HFFc6 (cell line): ENCODE results near the gene DLG2. TPM values are rescaled to one million over a fixed set of nuclear protein-coding genes. Genes with fewer than 3 reads are reported as not detected.

Source experiments
- DNase-seq: peaks from one replicate; pipeline ENCODE4 v3.0.0-alpha.2; 2018
- H3K27ac Mint-ChIP-seq: 2 replicates; pipeline ENCODE4 v1.8.0; 2020; ENCODE audit warnings: mild to moderate bottlenecking, mixed read lengths
- H3K27me3 Mint-ChIP-seq: 2 replicates; pipeline ENCODE4 v1.8.0; 2021; ENCODE audit warnings: mild to moderate bottlenecking, moderate library complexity, mixed read lengths; ENCODE audit not compliant: insufficient read depth
- H3K36me3 Mint-ChIP-seq: 2 replicates; pipeline ENCODE4 v1.8.0; 2021; ENCODE audit warnings: low read depth, mixed read lengths
- H3K4me1 Mint-ChIP-seq: 2 replicates; pipeline ENCODE4 v1.8.0; 2020; ENCODE audit warnings: low read depth, mixed read lengths
- H3K4me3 Mint-ChIP-seq: 2 replicates; pipeline ENCODE4 v1.8.0; 2020; ENCODE audit warnings: mild to moderate bottlenecking, moderate library complexity, mixed read lengths
- H3K9me3 Mint-ChIP-seq: 2 replicates; pipeline ENCODE4 v1.8.0; 2020; ENCODE audit warnings: mild to moderate bottlenecking, mixed read lengths
- total RNA-seq, 6 experiments: library from RNA; stranded (reverse); fragmentation: NEBNext Ultra II Directional; extraction: Animal tissue kit (Norgen Biotek cat#: 25700); gene quantifications; 2 replicates in 1 of 6; 3 replicates in 5 of 6; pipeline ENCODE4 v1.2.3, GENCODE V29; 2021
- TF ChIP-seq, protein P1 (sequence below): fragments of 200-600 bp; sonication (generic); IDR thresholded peaks from 2 replicates; pipeline ENCODE4 v1.5.0; 2021; ENCODE audit warnings: antibody characterized with exemption, mild to moderate bottlenecking

DLG2 gene
- total RNA-seq, 6 experiments from 2014 or later = 0.39 to 1.00 (median 0.80) TPM; not detected in 1

DNA sequence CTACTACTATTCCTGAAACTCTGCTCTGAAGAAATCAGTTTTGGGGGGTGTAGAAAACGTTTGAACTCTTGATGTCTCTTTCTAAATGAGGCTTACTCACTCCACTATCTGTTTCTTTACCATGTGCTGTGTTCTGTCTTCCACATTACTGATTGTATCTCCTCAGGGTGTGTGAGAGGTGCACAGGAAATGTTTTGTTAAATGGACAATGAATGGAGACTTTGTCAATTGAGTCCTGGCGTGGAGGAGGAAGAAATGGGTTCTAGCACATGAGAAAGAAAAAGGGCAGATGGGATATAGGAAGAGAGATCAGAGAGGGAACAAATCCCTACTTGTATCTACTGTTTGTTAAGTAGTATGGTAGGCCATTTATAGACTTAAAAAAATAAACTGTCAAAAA is 1763.9 kb downstream of the DLG2 start:
- Mint-ChIP-seq H3K4me1 (no peaks in the 10 kb centered on the region), H3K36me3 (no peaks in the 10 kb centered on the region), H3K9me3 (0 out of 2 replicates have a peak, but pooled peaks cover 4% of the 10 kb centered on the region), H3K4me3 (no peak overlapping the region), H3K27me3 (peaks cover 3% of the 10 kb centered on the region; the same call in 1 of the 2 replicates), H3K27ac (no peak overlapping the region)
- TF ChIP-seq, protein P1, sequence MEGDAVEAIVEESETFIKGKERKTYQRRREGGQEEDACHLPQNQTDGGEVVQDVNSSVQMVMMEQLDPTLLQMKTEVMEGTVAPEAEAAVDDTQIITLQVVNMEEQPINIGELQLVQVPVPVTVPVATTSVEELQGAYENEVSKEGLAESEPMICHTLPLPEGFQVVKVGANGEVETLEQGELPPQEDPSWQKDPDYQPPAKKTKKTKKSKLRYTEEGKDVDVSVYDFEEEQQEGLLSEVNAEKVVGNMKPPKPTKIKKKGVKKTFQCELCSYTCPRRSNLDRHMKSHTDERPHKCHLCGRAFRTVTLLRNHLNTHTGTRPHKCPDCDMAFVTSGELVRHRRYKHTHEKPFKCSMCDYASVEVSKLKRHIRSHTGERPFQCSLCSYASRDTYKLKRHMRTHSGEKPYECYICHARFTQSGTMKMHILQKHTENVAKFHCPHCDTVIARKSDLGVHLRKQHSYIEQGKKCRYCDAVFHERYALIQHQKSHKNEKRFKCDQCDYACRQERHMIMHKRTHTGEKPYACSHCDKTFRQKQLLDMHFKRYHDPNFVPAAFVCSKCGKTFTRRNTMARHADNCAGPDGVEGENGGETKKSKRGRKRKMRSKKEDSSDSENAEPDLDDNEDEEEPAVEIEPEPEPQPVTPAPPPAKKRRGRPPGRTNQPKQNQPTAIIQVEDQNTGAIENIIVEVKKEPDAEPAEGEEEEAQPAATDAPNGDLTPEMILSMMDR = no peak
- DNase-seq = no peak

DNA sequence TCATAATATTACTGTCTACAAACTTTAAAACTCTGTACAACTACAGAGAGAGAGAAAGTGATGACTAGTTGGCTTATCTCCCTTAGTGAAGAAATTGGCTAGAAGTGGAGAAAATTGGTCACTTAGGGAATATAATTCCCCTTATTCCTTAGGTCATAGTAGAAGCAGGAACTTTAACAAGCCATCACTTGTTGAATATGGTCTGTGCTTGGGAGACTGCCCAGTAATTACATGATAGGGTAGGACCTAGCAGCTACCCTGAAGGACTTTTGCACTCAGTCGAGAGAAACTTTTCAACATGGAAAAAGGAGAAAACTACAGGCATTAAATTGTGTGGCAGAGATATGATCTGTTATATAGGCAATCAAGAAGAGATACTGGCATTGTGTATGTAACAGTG is 1764.5 kb downstream of the DLG2 start:
- TF ChIP-seq, protein P1 = no peak
- Mint-ChIP-seq H3K36me3 (no peaks in the 10 kb centered on the region), H3K27ac (no peak overlapping the region), H3K27me3 (peaks cover 3% of the 10 kb centered on the region; the same call in 1 of the 2 replicates), H3K9me3 (0 out of 2 replicates have a peak, but pooled peaks cover 4% of the 10 kb centered on the region), H3K4me1 (no peaks in the 10 kb centered on the region), H3K4me3 (no peak overlapping the region)
- DNase-seq = no peak

DNA sequence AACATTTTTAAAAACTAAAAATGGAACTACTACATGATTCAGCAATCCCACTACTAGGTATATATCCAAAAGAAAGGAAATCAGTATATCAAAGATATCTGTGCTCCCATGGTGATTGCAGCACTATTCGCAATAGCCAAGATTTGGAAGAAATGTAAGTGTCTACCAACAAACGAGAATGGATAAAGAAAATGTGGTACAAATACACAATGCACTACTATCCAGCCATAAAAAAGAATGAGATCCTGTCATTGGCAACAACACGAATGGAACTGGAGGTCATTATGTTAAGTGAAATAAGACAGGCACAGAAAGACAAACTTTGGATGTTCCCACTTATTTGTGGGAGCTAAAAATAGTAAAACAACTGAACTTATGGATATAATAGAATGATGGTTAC is 1765.1 kb downstream of the DLG2 start:
- Mint-ChIP-seq H3K36me3 (no peaks in the 10 kb centered on the region), H3K4me3 (no peak overlapping the region), H3K27ac (no peak overlapping the region), H3K9me3 (0 out of 2 replicates have a peak, but pooled peaks cover 4% of the 10 kb centered on the region), H3K4me1 (no peaks in the 10 kb centered on the region), H3K27me3 (peaks cover 3% of the 10 kb centered on the region; the same call in 1 of the 2 replicates)
- DNase-seq = no peak
- TF ChIP-seq, protein P1 = no peak

DNA sequence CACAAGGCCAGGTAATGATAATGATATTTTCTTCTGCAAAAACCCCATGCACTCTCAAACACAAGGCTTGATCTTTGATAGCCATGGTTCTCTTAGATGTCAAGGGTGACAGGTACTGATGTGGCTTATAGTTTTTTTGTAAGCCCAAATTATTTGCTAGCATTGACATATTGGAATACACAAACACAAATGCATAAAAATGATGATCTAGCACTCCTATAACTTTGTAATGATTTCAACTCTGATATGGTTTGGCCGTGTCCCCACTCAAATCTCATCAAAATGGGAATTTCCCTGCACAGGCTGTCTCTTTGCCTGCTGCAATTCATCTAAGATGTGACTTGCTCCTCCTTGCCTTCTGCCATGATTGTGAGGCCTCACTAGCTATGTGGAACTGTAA is 1768.5 kb downstream of the DLG2 start:
- Mint-ChIP-seq H3K36me3 (no peaks in the 10 kb centered on the region), H3K9me3 (0 out of 2 replicates have a peak, but pooled peaks cover 4% of the 10 kb centered on the region), H3K4me3 (no peak overlapping the region), H3K27me3 (peaks cover 4% of the 10 kb centered on the region; the same call in 1 of the 2 replicates), H3K27ac (no peak overlapping the region), H3K4me1 (no peaks in the 10 kb centered on the region)
- TF ChIP-seq, protein P1 = no peak
- DNase-seq = no peak

DNA sequence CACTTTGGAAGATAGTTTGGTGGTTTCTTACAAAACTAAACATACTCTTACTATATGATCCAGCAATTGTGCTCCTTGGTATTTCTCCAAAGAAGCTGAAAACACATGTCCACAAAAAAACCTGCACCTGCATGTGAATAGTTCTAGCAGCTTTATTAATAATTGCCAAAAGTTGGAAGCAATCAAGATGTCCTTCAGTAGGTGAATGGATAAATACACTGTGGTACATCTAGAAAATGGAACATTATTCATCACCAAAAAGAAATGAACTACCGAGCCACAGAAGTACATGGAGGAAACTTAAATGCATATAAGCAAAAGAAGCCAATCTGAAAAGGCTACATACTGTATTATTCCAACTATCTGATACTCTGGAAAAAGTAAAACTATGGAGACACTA is 1771.9 kb downstream of the DLG2 start:
- no peaks in the 10 kb centered on the region for H3K36me3 Mint-ChIP-seq
- no peak for DNase-seq
- H3K27me3 Mint-ChIP-seq = peaks cover 2% of the 10 kb centered on the region; the same call in 1 of the 2 replicates
- TF ChIP-seq, protein P1 = no peak
- no peak overlapping the region for H3K27ac Mint-ChIP-seq
- H3K4me1 Mint-ChIP-seq = no peaks in the 10 kb centered on the region
- 0 out of 2 replicates have a peak, but pooled peaks cover 4% of the 10 kb centered on the region for H3K9me3 Mint-ChIP-seq
- H3K4me3 Mint-ChIP-seq = no peak overlapping the region
